SU-DHL-6 (cell line): ENCODE measurements around the gene SORL1-AS1.

ENCODE experiments used
- H2AFZ ChIP-seq: fragments of 200-600 bp; sonication (generic); 2 replicates; pipeline ENCODE4 v1.6.1; 2014; ENCODE audit warnings: low read depth, mild to moderate bottlenecking, moderate library complexity, mixed read lengths, antibody characterized with exemption, low read length; ENCODE audit not compliant: severe bottlenecking
- H3F3A ChIP-seq: fragments of 200-600 bp; shearing (Covaris generic); 2 replicates; pipeline ENCODE4 v1.6.0; 2016; ENCODE audit warnings: antibody characterized with exemption, mild to moderate bottlenecking; ENCODE audit not compliant: insufficient read depth
- H3K27ac ChIP-seq: fragments of 200-600 bp; sonication (generic); 2 replicates; pipeline ENCODE4 v1.5.1; 2016; ENCODE audit warnings: low read depth, mild to moderate bottlenecking, low read length, moderate library complexity, mixed read lengths
- H3K27me3 ChIP-seq: fragments of 200-600 bp; sonication (generic), shearing (Covaris generic); 2 replicates; pipeline ENCODE4 v1.6.0; 2014; ENCODE audit warnings: mild to moderate bottlenecking, low read length
- H3K36me3 ChIP-seq: fragments of 200-600 bp; sonication (generic); 2 replicates; pipeline ENCODE4 v1.6.1; 2014; ENCODE audit warnings: mild to moderate bottlenecking, low read length, mixed read lengths
- H3K4me2 ChIP-seq: fragments of 300-600, 200-600 bp; shearing (Covaris generic), sonication (generic); 2 replicates; pipeline ENCODE4 v1.6.0; 2014; ENCODE audit warnings: low read length, low read depth, mild to moderate bottlenecking; ENCODE audit not compliant: poor library complexity, severe bottlenecking
- H3K4me3 ChIP-seq: fragments of 200-600 bp; sonication (generic); 2 replicates; pipeline ENCODE4 v1.5.1; 2014; ENCODE audit warnings: antibody characterized with exemption, low read length, mild to moderate bottlenecking, mixed read lengths; ENCODE audit not compliant: insufficient read depth, poor library complexity, severe bottlenecking
- H3K79me2 ChIP-seq: fragments of 200-600 bp; sonication (generic); 2 replicates; pipeline ENCODE4 v1.6.1; 2014; ENCODE audit warnings: mild to moderate bottlenecking, low read length, moderate library complexity; ENCODE audit not compliant: insufficient read depth
- H3K9ac ChIP-seq: fragments of 200-600 bp; sonication (generic); 2 replicates; pipeline ENCODE4 v1.7.0; 2014; ENCODE audit warnings: mild to moderate bottlenecking, low read length
- H3K9me2 ChIP-seq: fragments of 200-600 bp; sonication (generic); replicated peaks from 2 replicates; pipeline ENCODE4 v1.6.1; 2014; ENCODE audit warnings: low read length; ENCODE audit not compliant: insufficient read depth
- H3K9me3 ChIP-seq: fragments of 200-600 bp; sonication (generic); 2 replicates; pipeline ENCODE4 v1.6.1; 2014; ENCODE audit warnings: low read length, mixed read lengths; ENCODE audit not compliant: insufficient read depth
- H4K20me1 ChIP-seq: fragments of 200-600 bp; sonication (generic); 2 replicates; pipeline ENCODE4 v1.6.1; 2014; ENCODE audit warnings: low read depth, mild to moderate bottlenecking, antibody characterized with exemption, low read length, moderate library complexity, mixed read lengths
- CTCF ChIP-seq: fragments of 200-600 bp; sonication (generic); IDR thresholded peaks from one replicate; pipeline ENCODE4 v1.5.1; 2017; ENCODE audit warnings: antibody characterized with exemption, mild to moderate bottlenecking, low read length, moderate library complexity; ENCODE audit not compliant: insufficient read depth, poor library complexity, severe bottlenecking
- EZH2phosphoT487 ChIP-seq: fragments of 200-600 bp; sonication (generic), shearing (Covaris generic); conservative IDR thresholded peaks from 2 replicates; pipeline ENCODE4 v1.6.1; 2018; ENCODE audit warnings: mild to moderate bottlenecking, antibody characterized with exemption, low read length, moderate library complexity, mixed read lengths

SORL1-AS1 gene

DNA sequence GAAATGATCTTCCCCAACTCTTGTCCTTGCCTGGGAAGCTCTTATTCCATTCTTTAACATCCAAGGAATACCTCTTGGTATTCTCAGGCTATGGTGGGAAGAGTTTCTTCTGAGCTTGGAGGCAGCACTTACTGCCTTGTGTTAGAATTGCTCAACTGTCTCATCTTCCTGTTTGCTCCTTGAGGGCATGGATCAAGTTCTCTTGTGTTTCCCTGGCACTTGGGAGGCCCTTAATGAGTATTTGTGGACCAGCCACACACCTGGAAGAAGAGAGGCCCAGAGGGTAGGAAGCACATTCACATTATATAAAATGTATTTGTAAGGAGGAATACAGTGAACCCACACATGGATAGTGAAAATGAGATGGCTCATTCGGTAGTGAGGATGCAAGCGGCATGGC, 3.4 kb upstream of the SORL1-AS1 start:
- H3F3A ChIP-seq, result peaks cover 76% of the 10 kb centered on the region
- H4K20me1 ChIP-seq, result no peaks in the 10 kb centered on the region
- H3K9ac ChIP-seq, result peak overlapping the region; percentile 96
- H3K4me3 ChIP-seq, result peak overlapping the region; percentile 89
- no peaks in the 10 kb centered on the region for H3K9me3 ChIP-seq
- peak overlapping the region; percentile 96 for H3K4me2 ChIP-seq
- H3K79me2 ChIP-seq, result peaks cover 98% of the 10 kb centered on the region
- no peaks in the 10 kb centered on the region for H3K27me3 ChIP-seq
- H3K36me3 ChIP-seq, result peaks cover 23% of the 10 kb centered on the region
- H2AFZ ChIP-seq, result no peak overlapping the region
- peak overlapping the region; percentile 98 for H3K27ac ChIP-seq
- TF ChIP-seq EZH2phosphoT487, result no peak
- no peak for TF ChIP-seq CTCF
- no peaks in the 10 kb centered on the region for H3K9me2 ChIP-seq

- Histone ChIP-seq H3K27ac (peak overlapping the region; percentile 98), H3K9ac (peak overlapping the region; percentile 96), H2AFZ (no peak overlapping the region), H3K4me2 (peak overlapping the region; percentile 96), H4K20me1 (no peaks in the 10 kb centered on the region), H3K9me2 (no peaks in the 10 kb centered on the region), H3K9me3 (no peaks in the 10 kb centered on the region), H3K27me3 (no peaks in the 10 kb centered on the region), H3K36me3 (peaks cover 23% of the 10 kb centered on the region), H3K4me3 (peak overlapping the region; percentile 89), H3K79me2 (peaks cover 95% of the 10 kb centered on the region), H3F3A (peaks cover 81% of the 10 kb centered on the region)
- TF ChIP-seq EZH2phosphoT487, result no peak
- no peak for TF ChIP-seq CTCF
Measured at GRCh38 chr11:121455115-121455514, 2.3 kb upstream of the SORL1-AS1 start.

- H3F3A ChIP-seq, result peaks cover 81% of the 10 kb centered on the region
- no peaks in the 10 kb centered on the region for H3K9me2 ChIP-seq
- H3K79me2 ChIP-seq, result peaks cover 81% of the 10 kb centered on the region
- TF ChIP-seq CTCF (no peak), EZH2phosphoT487 (no peak)
- H3K4me3 ChIP-seq, result peak overlapping the region; percentile 89
- H2AFZ ChIP-seq, result no peak overlapping the region
- H3K9ac ChIP-seq, result peak overlapping the region; percentile 96
- peak overlapping the region; percentile 98 for H3K27ac ChIP-seq
- peaks cover 19% of the 10 kb centered on the region for H3K36me3 ChIP-seq
- peak overlapping the region; percentile 96 for H3K4me2 ChIP-seq
- no peaks in the 10 kb centered on the region for H3K27me3 ChIP-seq
- H4K20me1 ChIP-seq, result no peaks in the 10 kb centered on the region
- H3K9me3 ChIP-seq, result no peaks in the 10 kb centered on the region
Measured at GRCh38 chr11:121453589-121454299, 977 bp upstream of the SORL1-AS1 start.
